Left ventricle myocardium inferior (tissue), 1 donor: ENCODE data around the gene RNF43. TPM values are rescaled to one million over a fixed set of nuclear protein-coding genes. Genes with fewer than 3 reads are reported as not detected.
A peak's percentile ranks its signal among the peaks of the same experiment; 100 is the strongest.

Experiments
- DNase-seq: peaks from one replicate; pipeline ENCODE4 v3.0.0-alpha.2; 2020
- H3K27ac ChIP-seq: fragments of 200-600 bp; replicated peaks from 2 replicates; pipeline ENCODE4 v1.8.0; 2021
- H3K27me3 ChIP-seq: fragments of 200-600 bp; 2 replicates; pipeline ENCODE4 v1.8.0; 2021; ENCODE audit warnings: low read depth
- H3K36me3 ChIP-seq: fragments of 200-600 bp; 2 replicates; pipeline ENCODE4 v1.8.0; 2021
- H3K4me1 ChIP-seq: fragments of 200-600 bp; 2 replicates; pipeline ENCODE4 v1.8.0; 2021
- H3K4me3 ChIP-seq: fragments of 200-600 bp; 2 replicates; pipeline ENCODE4 v1.8.0; 2021; ENCODE audit warnings: mild to moderate bottlenecking, moderate library complexity
- H3K9me3 ChIP-seq: fragments of 200-600 bp; replicated peaks from 2 replicates; pipeline ENCODE4 v1.8.0; 2021
- CTCF ChIP-seq: fragments of 200-600 bp; IDR thresholded peaks from 2 replicates; pipeline ENCODE4 v1.8.0; 2021; ENCODE audit warnings: antibody characterized with exemption, mild to moderate bottlenecking, borderline replicate concordance
- intact Hi-C: fragments of 100-400 bp; cut with micrococcal nuclease; formaldehyde crosslinking; loops from one replicate; pipeline ENCODE4 v1.11.0; 2022
- total RNA-seq: library from RNA; stranded (reverse); fragmentation: NEBNext Ultra II Directional; extraction: Animal tissue kit (Norgen Biotek cat#: 25700); gene quantifications from one replicate; pipeline ENCODE4 v1.2.1, GENCODE V29; 2021
- donor health status: DM: no; HTN: yes; CAD: no; lungs with severe emphysema.

Gene RNF43
- total RNA-seq, 1 donor from 2014 or later = 4.7 TPM

- intact Hi-C loops = no loop called here
- TF ChIP-seq CTCF = no peak
- peak overlapping the region; percentile 64 for H3K4me3 ChIP-seq
These were observed 3.6 kb downstream of the RNF43 start for GRCh38 chr17:58413684-58414083.

GRCh38 chr17:58412961-58413586 is 4.3 kb downstream of the RNF43 start:
- TF ChIP-seq CTCF = no peak
- Histone ChIP-seq H3K4me1 (peaks cover 7% of the 10 kb centered on the region), H3K27ac (no peak overlapping the region), H3K27me3 (peaks cover 5% of the 10 kb centered on the region), H3K4me3 (peak overlapping the region; percentile 64), H3K9me3 (no peaks in the 10 kb centered on the region), H3K36me3 (no peaks in the 10 kb centered on the region)
- DNase-seq = no peak
- intact Hi-C loops = no loop called here

More at GRCh38 chr17:58413684-58414083, 3.6 kb downstream of the RNF43 start:
- Histone ChIP-seq H3K27me3 (peaks cover 5% of the 10 kb centered on the region), H3K9me3 (no peaks in the 10 kb centered on the region), H3K27ac (no peak overlapping the region), H3K4me1 (peaks cover 7% of the 10 kb centered on the region), H3K36me3 (no peaks in the 10 kb centered on the region)
- DNase-seq = no peak

- Histone ChIP-seq H3K4me1 (peaks cover 2% of the 10 kb centered on the region), H3K27ac (no peak overlapping the region), H3K4me3 (no peak overlapping the region), H3K9me3 (no peaks in the 10 kb centered on the region), H3K36me3 (no peaks in the 10 kb centered on the region), H3K27me3 (peaks cover 5% of the 10 kb centered on the region)
- intact Hi-C loops = no loop called here
- TF ChIP-seq CTCF = no peak
- no peak for DNase-seq
These were observed 5.2 kb downstream of the RNF43 start for GRCh38 chr17:58412064-58412703.

- Histone ChIP-seq H3K27me3 (peaks cover 5% of the 10 kb centered on the region), H3K4me3 (no peak overlapping the region), H3K27ac (no peak overlapping the region), H3K4me1 (no peaks in the 10 kb centered on the region), H3K36me3 (no peaks in the 10 kb centered on the region), H3K9me3 (no peaks in the 10 kb centered on the region)
- no peak for DNase-seq
- TF ChIP-seq CTCF = no peak
- intact Hi-C loops = no loop called here
These were observed 5.9 kb downstream of the RNF43 start for GRCh38 chr17:58411408-58411894.

- H3K27ac ChIP-seq = no peak overlapping the region
- no peak overlapping the region for H3K4me3 ChIP-seq
- no peak for DNase-seq
- no peaks in the 10 kb centered on the region for H3K36me3 ChIP-seq
- no peak for TF ChIP-seq CTCF
- intact Hi-C loops = no loop called here
- peaks cover 5% of the 10 kb centered on the region for H3K27me3 ChIP-seq
- H3K4me1 ChIP-seq = no peaks in the 10 kb centered on the region
- H3K9me3 ChIP-seq = no peaks in the 10 kb centered on the region
These were observed 6.5 kb downstream of the RNF43 start for GRCh38 chr17:58410714-58411407.
